ENCODE measurements around the gene SUN3.

SUN3 gene

GRCh38 chr7:48074204-48074654 is 45.3 kb upstream of the SUN3 start:
- no peaks in the 10 kb centered on the region for H3K4me1 ChIP-seq (ENCODE audit: insufficient read depth, low read length, poor library complexity, severe bottlenecking)
- H3K9me3 ChIP-seq (ENCODE audit: insufficient read depth, low read depth, low read length): no peaks in the 10 kb centered on the region
- H3K27me3 ChIP-seq (ENCODE audit: insufficient read depth, low read length, poor library complexity, severe bottlenecking): no peaks in the 10 kb centered on the region
- H3K79me2 ChIP-seq (ENCODE audit: insufficient read depth, low read length): no peaks in the 10 kb centered on the region
- H3K4me2 ChIP-seq (ENCODE audit: low read depth, low read length, poor library complexity, severe bottlenecking): no peak overlapping the region
- H3K9me2 ChIP-seq (replicated peaks; ENCODE audit: low read depth, low read length): no peaks in the 10 kb centered on the region
- H2AFZ ChIP-seq (ENCODE audit: low read length): no peak overlapping the region
- H3K36me3 ChIP-seq (ENCODE audit: insufficient read depth, low read length): no peaks in the 10 kb centered on the region
- H3K4me3 ChIP-seq (ENCODE audit: low read length, poor library complexity, severe bottlenecking): no peak overlapping the region
- TF ChIP-seq EZH2phosphoT487 (IDR thresholded peaks at IDR 0.05; ENCODE audit: borderline replicate concordance) (no peak), CTCF (conservative IDR thresholded peaks at IDR 0.05; ENCODE audit: low read length) (no peak)
- no peak overlapping the region for H3K9ac ChIP-seq (ENCODE audit: low read depth, low read length, poor library complexity, severe bottlenecking)
- no peaks in the 10 kb centered on the region for H4K20me1 ChIP-seq (ENCODE audit: insufficient read depth, low read length, poor library complexity, severe bottlenecking)
- no peaks in the 10 kb centered on the region for H3F3A ChIP-seq (ENCODE audit: low read depth)

DNA sequence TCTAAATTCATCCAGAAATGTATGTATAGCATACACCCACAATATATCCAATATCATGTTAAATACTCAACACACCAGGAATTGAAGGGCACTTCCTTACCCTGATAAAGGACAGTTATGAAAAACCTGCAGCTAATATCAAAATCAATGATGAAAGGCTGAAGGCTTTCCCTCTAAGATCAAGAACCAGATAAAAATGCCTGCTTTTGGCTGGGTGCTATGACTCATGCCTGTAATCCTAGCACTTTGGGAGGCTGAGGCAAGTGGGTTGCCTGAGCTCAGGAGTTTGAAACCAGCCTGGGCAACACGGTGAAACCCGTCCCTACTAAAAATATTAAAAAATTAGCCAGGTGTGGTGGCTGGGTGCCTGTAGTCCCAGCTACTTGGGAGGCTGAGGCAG is 38.6 kb upstream of the SUN3 start:
- H3K4me3 ChIP-seq (ENCODE audit: low read length, poor library complexity, severe bottlenecking): no peak overlapping the region
- no peak for TF ChIP-seq CTCF (conservative IDR thresholded peaks at IDR 0.05; ENCODE audit: low read length)
- no peak for TF ChIP-seq EZH2phosphoT487 (IDR thresholded peaks at IDR 0.05; ENCODE audit: borderline replicate concordance)
- H3K9me3 ChIP-seq (ENCODE audit: insufficient read depth, low read depth, low read length): 0 out of 2 replicates have a peak, but pooled peaks cover 4% of the 10 kb centered on the region
- no peaks in the 10 kb centered on the region for H3K4me1 ChIP-seq (ENCODE audit: insufficient read depth, low read length, poor library complexity, severe bottlenecking)
- H3K9ac ChIP-seq (ENCODE audit: low read depth, low read length, poor library complexity, severe bottlenecking): no peak overlapping the region
- no peaks in the 10 kb centered on the region for H4K20me1 ChIP-seq (ENCODE audit: insufficient read depth, low read length, poor library complexity, severe bottlenecking)
- H3K9me2 ChIP-seq (replicated peaks; ENCODE audit: low read depth, low read length): no peaks in the 10 kb centered on the region
- H2AFZ ChIP-seq (ENCODE audit: low read length): no peak overlapping the region
- H3K36me3 ChIP-seq (ENCODE audit: insufficient read depth, low read length): no peaks in the 10 kb centered on the region
- H3K79me2 ChIP-seq (ENCODE audit: insufficient read depth, low read length): no peaks in the 10 kb centered on the region
- H3K27me3 ChIP-seq (ENCODE audit: insufficient read depth, low read length, poor library complexity, severe bottlenecking): no peaks in the 10 kb centered on the region
- no peak overlapping the region for H3K4me2 ChIP-seq (ENCODE audit: low read depth, low read length, poor library complexity, severe bottlenecking)
- H3F3A ChIP-seq (ENCODE audit: low read depth): no peaks in the 10 kb centered on the region

GRCh38 chr7:48063985-48064384 is 35.1 kb upstream of the SUN3 start:
- no peak overlapping the region for H2AFZ ChIP-seq (ENCODE audit: low read length)
- H3K79me2 ChIP-seq (ENCODE audit: insufficient read depth, low read length): no peaks in the 10 kb centered on the region
- H3K9ac ChIP-seq (ENCODE audit: low read depth, low read length, poor library complexity, severe bottlenecking): no peak overlapping the region

More at GRCh38 chr7:48063985-48064384, 35.1 kb upstream of the SUN3 start:
- Histone ChIP-seq H3K4me3 (ENCODE audit: low read length, poor library complexity, severe bottlenecking) (no peak overlapping the region), H3K27me3 (ENCODE audit: insufficient read depth, low read length, poor library complexity, severe bottlenecking) (no peaks in the 10 kb centered on the region), H3K4me1 (ENCODE audit: insufficient read depth, low read length, poor library complexity, severe bottlenecking) (no peaks in the 10 kb centered on the region), H3K9me3 (ENCODE audit: insufficient read depth, low read depth, low read length) (0 out of 2 replicates have a peak, but pooled peaks cover 4% of the 10 kb centered on the region), H3K9me2 (replicated peaks; ENCODE audit: low read depth, low read length) (no peaks in the 10 kb centered on the region), H3F3A (ENCODE audit: low read depth) (no peaks in the 10 kb centered on the region), H3K36me3 (ENCODE audit: insufficient read depth, low read length) (no peaks in the 10 kb centered on the region), H4K20me1 (ENCODE audit: insufficient read depth, low read length, poor library complexity, severe bottlenecking) (no peaks in the 10 kb centered on the region), H3K4me2 (ENCODE audit: low read depth, low read length, poor library complexity, severe bottlenecking) (no peak overlapping the region)
- TF ChIP-seq CTCF (conservative IDR thresholded peaks at IDR 0.05; ENCODE audit: low read length) (no peak), EZH2phosphoT487 (IDR thresholded peaks at IDR 0.05; ENCODE audit: borderline replicate concordance) (no peak)

Data from Loucy (cell line).